H1 (cell line): Measurements from ENCODE around the gene LRRC56. TPM values are rescaled to one million over a fixed set of nuclear protein-coding genes. Genes with fewer than 3 reads are reported as not detected.

Experiments
- ASH2L ChIP-seq: fragments of 200-600, 300-600 bp; sonication (generic); IDR thresholded peaks from one replicate; pipeline ENCODE4 v1.7.1; 2017; ENCODE audit warnings: low read length
- BACH1 ChIP-seq: IDR thresholded peaks from 2 replicates; pipeline ENCODE4 v1.6.1; 2012; ENCODE audit warnings: low read length, improper control_type of control experiment
- CBX5 ChIP-seq: fragments of 300-800, 300-1000 bp; sonication (generic); IDR thresholded peaks from 2 replicates; pipeline ENCODE4 v1.7.1; 2016; ENCODE audit warnings: antibody characterized with exemption, low read length, low read depth
- CHD7 ChIP-seq: fragments of 300-600 bp; sonication (generic); IDR thresholded peaks from 2 replicates; pipeline ENCODE4 v1.7.1; 2012; ENCODE audit warnings: low read length, moderate library complexity, mild to moderate bottlenecking, inconsistent platforms; ENCODE audit not compliant: insufficient replicate concordance
- EP300 ChIP-seq, 2 experiments: IDR thresholded peaks; 1 replicate in 1 of 2; 2 replicates in 1 of 2; pipeline ENCODE4 v1.6.1; 2011 to 2012; ENCODE audit warnings: low read depth in 2 of 2, low read length in 2 of 2, mild to moderate bottlenecking in 2 of 2, borderline replicate concordance in 1 of 2, inconsistent platforms in 1 of 2, moderate library complexity in 1 of 2
- JUN ChIP-seq: IDR thresholded peaks from 2 replicates; pipeline ENCODE4 v1.6.1; 2011; ENCODE audit warnings: low read depth, mild to moderate bottlenecking, improper control_type of control experiment, low read length
- KDM4A ChIP-seq: IDR thresholded peaks from one replicate; pipeline ENCODE4 v1.7.1; 2012; ENCODE audit warnings: low read depth, mild to moderate bottlenecking, moderate library complexity, low read length, inconsistent platforms; ENCODE audit not compliant: severe bottlenecking
- MAFK ChIP-seq: IDR thresholded peaks from 2 replicates; pipeline ENCODE4 v1.6.1; 2012; ENCODE audit warnings: low read depth, mild to moderate bottlenecking, improper control_type of control experiment, low read length
- POU5F1 ChIP-seq: IDR thresholded peaks from 2 replicates; pipeline ENCODE4 v1.6.1; 2011; ENCODE audit warnings: low read depth, mild to moderate bottlenecking, low read length, moderate library complexity
- SP2 ChIP-seq: IDR thresholded peaks from 2 replicates; pipeline ENCODE4 v1.6.1; 2012; ENCODE audit warnings: mild to moderate bottlenecking, low read length, inconsistent platforms
- SRF ChIP-seq: IDR thresholded peaks from 2 replicates; pipeline ENCODE4 v1.6.1; 2011; ENCODE audit warnings: mild to moderate bottlenecking, low read depth, low read length, moderate library complexity
- polyA plus RNA-seq, 7 experiments: library from polyadenylated mRNA; depleted of rRNA in 3 of 7; stranded (reverse) in 5 of 7; unstranded in 2 of 7; fragments of >200 nt in 5 of 7; fragments of 200-250 nt in 2 of 7; gene quantifications; 1 replicate in 5 of 7; 2 replicates in 1 of 7; 4 replicates in 1 of 7; pipeline versions ENCODE4 v1.2.1 to v1.2.3, GENCODE V29; 2011 to 2013; ENCODE audit warnings: missing spikeins in 2 of 7, mixed read lengths in 2 of 7
- total RNA-seq: library from RNA; stranded (reverse); fragmentation: NEBNext Ultra II Directional; extraction: Animal tissue kit (Norgen Biotek cat#: 25700); gene quantifications from 2 replicates; pipeline ENCODE4 v1.2.1, GENCODE V29; 2021

Gene LRRC56
- total and polyA plus RNA-seq, 2 of the 8 experiments (the other 6 are each of a cell fraction or from before 2014, with no cell fraction given): 0.94 to 1.9 TPM

- no peak for TF ChIP-seq MAFK
- no peak for TF ChIP-seq POU5F1
- TF ChIP-seq EP300 (IDR thresholded peaks at IDR 0.05; ENCODE audit: borderline replicate concordance in 1 of 2, low read depth in 2 of 2, low read length in 2 of 2): no peak
- TF ChIP-seq BACH1: 0 out of 2 replicates have a peak, but pooled peaks have one; percentile 8
- TF ChIP-seq SRF: no peak
- TF ChIP-seq SP2: no peak
- no peak for TF ChIP-seq JUN
- peak; percentile 61 for TF ChIP-seq KDM4A
- TF ChIP-seq ASH2L: peak; percentile 32
- TF ChIP-seq CHD7: no peak
- TF ChIP-seq CBX5: no peak
These were observed 18.0 kb downstream of the LRRC56 start (continued) for GRCh38 chr11:555227-555779.
